ENCODE results near the gene C12orf50.
"Not testable (repeated sequence)": the region's sequence is repeated elsewhere in the genome, so short reads cannot be mapped to it uniquely, and the experiment has no call there.

C12orf50 gene

GRCh38 chr12:87985069-87985675 lies 44.0 kb downstream of the C12orf50 start:
- DNase-seq: no peak

DNA sequence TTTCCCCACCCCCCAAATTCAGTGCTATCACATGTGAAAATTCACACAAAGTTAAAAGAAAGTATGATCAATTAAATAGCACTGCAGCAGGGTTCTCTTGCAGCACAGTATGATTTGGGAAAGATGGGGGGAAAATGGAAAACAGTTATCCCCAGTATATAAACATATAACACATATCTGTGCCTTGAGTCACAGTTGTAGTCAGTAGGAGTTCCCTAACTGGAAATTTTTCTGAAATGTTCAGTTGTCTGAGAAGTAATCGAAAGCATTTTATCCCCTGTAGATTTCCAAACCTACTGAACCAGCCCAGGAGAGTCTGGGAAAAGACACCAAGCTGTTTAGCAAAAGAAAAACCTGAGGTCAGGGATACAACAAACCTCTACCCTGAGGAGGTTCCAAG lies 47.0 kb downstream of the C12orf50 start:
- no peak for DNase-seq

- no peak for DNase-seq
Observed at GRCh38 chr12:87981495-87981894, 47.7 kb downstream of the C12orf50 start.

DNA sequence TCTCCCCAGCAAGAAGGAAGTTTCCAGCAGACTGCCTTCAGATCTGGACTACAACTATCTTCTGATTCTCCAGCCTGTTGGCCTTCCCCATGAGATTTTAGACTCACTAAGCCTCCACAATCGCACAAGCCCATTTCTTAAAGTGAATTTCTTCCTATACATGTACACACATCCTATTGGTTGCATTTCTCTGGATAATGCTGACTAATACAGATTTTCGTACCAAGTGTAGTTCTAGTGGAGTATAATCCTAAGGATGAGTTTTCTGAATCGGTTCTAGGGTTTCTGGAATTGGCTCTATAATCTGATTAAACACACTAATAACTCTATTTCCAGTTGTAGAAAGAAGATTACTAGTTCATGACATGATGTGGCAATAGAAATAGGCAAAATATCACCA lies 53.3 kb downstream of the C12orf50 start:
- no peak for DNase-seq

GRCh38 chr12:87967871-87968270 lies 61.3 kb downstream of the C12orf50 start:
- peak; percentile 32 for DNase-seq

- no peak for DNase-seq
Observed at GRCh38 chr12:87960566-87960965, 68.6 kb downstream of the C12orf50 start.

GRCh38 chr12:87954028-87954427 lies 75.2 kb downstream of the C12orf50 start:
- not testable (repeated sequence) for DNase-seq

DNA sequence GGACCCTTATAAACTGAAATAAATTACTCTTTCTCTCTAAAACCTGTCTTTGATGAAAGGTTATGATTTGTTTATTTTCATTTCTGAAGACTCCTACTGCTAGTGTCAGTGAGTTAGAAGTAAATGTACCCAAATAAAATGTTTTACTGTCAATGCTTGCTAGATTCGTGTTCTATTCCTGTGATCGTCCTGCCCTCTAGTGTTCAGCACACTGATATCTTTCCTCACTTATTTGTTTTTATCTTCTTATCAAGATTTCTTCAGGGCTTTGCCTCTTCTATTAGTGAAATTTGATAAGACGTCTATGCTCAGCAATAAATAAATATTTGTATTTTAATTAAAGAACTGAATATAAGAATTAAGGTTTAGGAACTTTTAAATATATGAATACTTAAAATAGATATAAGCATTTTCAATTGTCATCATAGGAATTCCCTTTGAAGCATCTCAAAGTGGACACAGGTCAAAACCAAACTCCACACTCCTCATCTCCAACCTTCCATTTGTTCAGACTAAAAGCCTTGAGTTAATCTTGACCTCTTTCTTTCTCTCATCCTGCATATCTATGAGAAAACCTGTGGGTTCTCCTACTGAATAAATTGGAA lies 75.8 kb downstream of the C12orf50 start:
- DNase-seq: peak; percentile 64

- DNase-seq: no peak
Observed at GRCh38 chr12:87952850-87953249, 76.4 kb downstream of the C12orf50 start.

DNA sequence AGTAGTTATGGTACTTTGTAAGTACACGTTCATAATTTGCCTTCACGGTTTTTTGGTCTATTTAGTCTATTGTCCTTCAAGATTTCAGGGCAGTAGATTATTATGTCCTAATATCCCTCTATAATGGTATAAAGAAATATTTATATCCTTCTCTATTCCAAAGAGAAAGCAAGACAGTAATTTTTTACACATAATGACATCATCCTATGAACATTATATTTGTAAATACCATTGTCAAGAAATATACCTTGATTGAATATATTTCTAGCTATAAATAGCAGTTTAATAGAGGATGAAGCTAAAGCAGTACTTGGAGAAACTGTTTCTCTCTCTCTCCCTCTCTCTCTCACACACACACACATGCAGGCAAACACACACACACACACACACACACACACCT lies 77.0 kb downstream of the C12orf50 start:
- no peak for DNase-seq

DNA sequence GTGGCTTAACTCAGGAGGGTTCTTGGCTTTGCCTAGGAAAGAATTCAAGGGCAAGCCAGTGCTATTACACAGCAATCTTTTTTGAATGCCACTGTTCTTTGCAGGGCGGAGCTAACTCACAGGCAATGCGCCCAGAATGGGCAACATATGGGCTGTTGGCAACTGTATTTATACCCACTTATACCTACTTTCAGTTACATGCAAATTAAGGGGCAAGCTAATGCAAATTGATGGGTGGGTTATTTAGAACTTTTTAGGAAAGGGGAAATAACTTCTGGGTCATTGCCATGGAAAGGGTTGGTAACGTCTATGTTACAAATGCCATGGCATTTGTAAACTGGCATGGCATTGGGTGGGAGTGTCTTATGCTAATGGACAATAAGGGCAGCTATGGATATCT lies 85.4 kb downstream of the C12orf50 start:
- no peak for DNase-seq

DNA sequence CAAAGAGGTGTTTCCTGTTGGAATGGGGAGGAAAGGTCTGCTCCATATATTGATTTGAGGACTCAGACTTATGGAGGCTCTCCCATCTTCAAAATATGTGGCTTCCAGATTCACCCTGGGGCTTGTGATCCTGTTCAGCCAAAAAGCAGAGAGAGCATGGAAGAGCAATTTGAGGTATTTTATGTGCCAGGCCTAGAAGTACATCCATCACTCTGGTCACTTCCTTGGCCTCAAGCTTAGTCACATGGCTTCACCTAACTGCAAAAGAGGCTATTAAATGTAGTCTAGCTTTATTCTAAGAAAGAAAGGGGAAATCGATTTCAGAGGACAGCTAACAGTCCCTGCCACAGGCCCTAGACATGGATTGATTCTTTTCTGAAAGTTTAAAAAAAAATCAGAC lies 86.2 kb downstream of the C12orf50 start:
- no peak for DNase-seq

GRCh38 chr12:87939182-87939581 lies 90.0 kb downstream of the C12orf50 start:
- no peak for DNase-seq

- DNase-seq: no peak
Observed at GRCh38 chr12:87935216-87935615, 94.0 kb downstream of the C12orf50 start.

- no peak for DNase-seq
Observed at GRCh38 chr12:87933991-87934390, 95.2 kb downstream of the C12orf50 start.

DNA sequence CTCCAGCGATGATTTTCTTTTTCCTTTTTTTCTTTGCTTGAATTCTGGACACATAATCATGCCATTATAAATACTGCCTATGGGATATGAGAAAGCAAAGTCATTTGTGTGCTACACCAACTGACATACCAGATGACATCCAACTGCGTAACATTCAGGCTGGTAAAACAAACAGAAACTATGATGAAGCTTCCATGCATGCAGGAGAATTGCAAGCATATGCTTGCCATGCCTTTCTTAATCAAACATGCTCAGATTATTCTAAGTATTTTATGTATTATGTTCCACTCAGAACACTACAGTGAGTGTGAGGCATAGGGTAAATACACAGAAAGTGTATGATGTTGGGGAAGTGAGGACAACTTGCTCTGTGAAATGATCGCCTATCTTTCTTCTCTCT lies 97.4 kb downstream of the C12orf50 start:
- no peak for DNase-seq

DNA sequence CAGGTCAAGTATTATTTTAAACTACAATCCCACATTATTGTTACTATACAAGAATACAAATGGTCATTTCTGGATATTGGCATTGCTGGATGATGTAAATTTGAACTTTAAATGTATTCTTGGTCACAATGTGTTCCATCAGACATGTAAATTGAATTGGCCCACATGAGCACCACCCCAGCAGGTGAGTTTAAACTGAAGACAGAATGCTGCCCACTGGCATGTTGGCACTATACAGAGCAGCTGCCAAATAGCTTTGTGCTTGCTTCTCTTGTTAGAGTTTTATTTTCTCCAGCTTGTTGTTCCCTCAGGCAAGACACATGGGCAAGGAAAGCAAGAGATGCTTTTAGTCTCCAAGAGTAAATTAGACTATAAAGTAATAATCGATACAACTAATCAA lies 98.6 kb downstream of the C12orf50 start:
- no peak for DNase-seq

All from NCI-H82 (cell line).